B cell (primary cell): ENCODE measurements around the gene IL1R1. TPM values are rescaled to one million over a fixed set of nuclear protein-coding genes. Genes with fewer than 3 reads are reported as not detected.

Source experiments
- ATAC-seq: fragments of 200-7000 bp; cut with Tn5 transposase; one replicate; pipeline ENCODE4 v1.10.0; 2021; ENCODE audit warnings: low read depth, mild to moderate bottlenecking, moderate number of reproducible peaks, moderate library complexity
- CTCF ChIA-PET: fragments of 350-600 bp; sonication (Branson Sonifier 250); formaldehyde crosslinking; loops from one replicate; lab custom pipeline; 2021; ENCODE audit warnings: antibody characterized with exemption, inconsistent platforms; lab: Charles Lee
- POLR2A ChIA-PET: fragments of 350-600 bp; sonication (Branson Sonifier 250); formaldehyde crosslinking; loops from one replicate; lab custom pipeline; 2021; ENCODE audit warnings: antibody characterized with exemption; lab: Charles Lee
- DNase-seq: peaks from one replicate; pipeline ENCODE4 v3.0.0; 2013
- H2AFZ ChIP-seq: 2 replicates; pipeline ENCODE4 v1.6.1; 2012; ENCODE audit warnings: mild to moderate bottlenecking, low read depth, low read length; ENCODE audit not compliant: insufficient read depth, poor library complexity, severe bottlenecking
- H3K27ac ChIP-seq, 2 donors: 1 replicate in 1 of 2; 2 replicates in 1 of 2; pipeline ENCODE4 v1.5.1; 2012 to 2013; ENCODE audit warnings: low read length in 2 of 2, mild to moderate bottlenecking in 2 of 2, moderate library complexity in 1 of 2
- H3K27me3 ChIP-seq, 4 experiments: fragments of 200-600 bp in 1 of 4; sonication (generic) in 1 of 4; replicated peaks in 1 of 4; 1 replicate in 2 of 4; 2 replicates in 2 of 4; pipeline versions ENCODE4 v1.6.1 to v1.7.0; 2013 to 2016; ENCODE audit warnings: low read length in 3 of 4, mild to moderate bottlenecking in 2 of 4, mixed read lengths in 1 of 4, moderate library complexity in 1 of 4; ENCODE audit not compliant: insufficient read depth in 4 of 4, control insufficient read depth in 3 of 4; ENCODE audit errors: control extremely low read depth in 1 of 4
- H3K36me3 ChIP-seq, 2 experiments: replicated peaks in 1 of 2; 1 replicate in 1 of 2; 2 replicates in 1 of 2; pipeline versions ENCODE4 v1.6.1 to v1.7.1; 2013; ENCODE audit warnings: low read length in 1 of 2; ENCODE audit not compliant: insufficient read depth in 2 of 2, control insufficient read depth in 1 of 2; ENCODE audit errors: control extremely low read depth in 1 of 2, extremely low read depth in 1 of 2
- H3K4me1 ChIP-seq, 2 donors: fragments of 200-600 bp in 1 of 2; sonication (generic) in 1 of 2; 1 replicate in 1 of 2; 2 replicates in 1 of 2; pipeline versions ENCODE4 v1.5.1 to v1.6.1; 2013 to 2017; ENCODE audit warnings: low read length in 2 of 2; ENCODE audit not compliant: control insufficient read depth in 2 of 2, insufficient read depth in 2 of 2
- H3K4me2 ChIP-seq: replicated peaks from 2 replicates; pipeline ENCODE3; 2012; ENCODE audit warnings: mild to moderate bottlenecking, low read depth, low read length; ENCODE audit not compliant: poor library complexity, severe bottlenecking
- H3K4me3 ChIP-seq, 5 experiments: fragments of 200-600 bp in 1 of 5; sonication (generic) in 1 of 5; 1 replicate in 3 of 5; 2 replicates in 2 of 5; pipeline versions ENCODE4 v1.5.1 to v1.7.0; 2011 to 2016; ENCODE audit warnings: low read length in 4 of 5, mild to moderate bottlenecking in 4 of 5, low read depth in 2 of 5, control low read depth in 1 of 5, moderate library complexity in 1 of 5; ENCODE audit not compliant: insufficient read depth in 1 of 5; ENCODE audit errors: control extremely low read depth in 1 of 5, extremely low read depth in 1 of 5
- H3K79me2 ChIP-seq: fragments of 200-600 bp; sonication (generic); one replicate; pipeline ENCODE4 v1.6.0; 2016; ENCODE audit warnings: low read length; ENCODE audit not compliant: control insufficient read depth, insufficient read depth
- H3K9ac ChIP-seq: fragments of 200-600 bp; sonication (generic); 2 replicates; pipeline ENCODE4 v1.6.1; 2017; ENCODE audit warnings: mild to moderate bottlenecking, low read length, moderate library complexity
- H3K9me3 ChIP-seq, 3 donors: one replicate each; pipeline versions ENCODE4 v1.6.1 to v1.7.1; 2013; ENCODE audit warnings: low read length in 2 of 3; ENCODE audit not compliant: control insufficient read depth in 2 of 3, insufficient read depth in 1 of 3; ENCODE audit errors: control extremely low read depth in 1 of 3
- H4K20me1 ChIP-seq: 2 replicates; pipeline ENCODE4 v1.6.0; 2012; ENCODE audit warnings: mild to moderate bottlenecking, low read length; ENCODE audit not compliant: insufficient read depth, control insufficient read depth, poor library complexity, severe bottlenecking
- H3K27ac Mint-ChIP-seq: one replicate; pipeline ENCODE4 v1.8.0; 2021; ENCODE audit warnings: mixed read lengths
- H3K27me3 Mint-ChIP-seq: one replicate; pipeline ENCODE4 v1.8.0; 2021; ENCODE audit warnings: mixed read lengths
- H3K4me1 Mint-ChIP-seq: one replicate; pipeline ENCODE4 v1.8.0; 2021; ENCODE audit warnings: mixed read lengths
- H3K4me3 Mint-ChIP-seq: one replicate; pipeline ENCODE4 v1.8.0; 2021; ENCODE audit warnings: mixed read lengths
- H3K9me3 Mint-ChIP-seq: one replicate; pipeline ENCODE4 v1.8.0; 2022; ENCODE audit warnings: mixed read lengths; ENCODE audit not compliant: insufficient read depth
- EZH2 ChIP-seq: IDR thresholded peaks from 2 replicates; pipeline ENCODE4 v1.6.1; 2012; ENCODE audit warnings: borderline replicate concordance, low read depth, mild to moderate bottlenecking, moderate library complexity, low read length; ENCODE audit not compliant: insufficient read depth, poor library complexity, severe bottlenecking
- WGBS: methylation state at CpG from one replicate; pipeline ENCODE4 v1.1.5; 2013; ENCODE audit warnings: missing lambda C conversion rate; ENCODE audit not compliant: insufficient coverage; 5-methylcytosine and 5-hydroxymethylcytosine counted together
- intact Hi-C: fragments of 100-400 bp; cut with micrococcal nuclease; formaldehyde crosslinking; loops from one replicate; pipeline ENCODE4 v1.10.0; 2022
- polyA plus RNA-seq: library from polyadenylated mRNA; depleted of rRNA; stranded (reverse); fragments of >200 nt; gene quantifications from 2 replicates; pipeline ENCODE4 v1.2.3, GENCODE V29; 2012
- total RNA-seq, 2 donors: library from RNA; stranded (reverse); fragments of 120-200 nt in 1 of 2; gene quantifications; 1 replicate in 1 of 2; 2 replicates in 1 of 2; pipeline versions ENCODE4 v1.2.3 to v1.2.4, GENCODE V29; 2013 to 2022
- TF ChIP-seq, protein P1 (sequence below): fragments of 200-600 bp; IDR thresholded peaks from one replicate; pipeline ENCODE4 v1.8.0; 2022; ENCODE audit warnings: antibody characterized with exemption, mild to moderate bottlenecking

Gene IL1R1
- total and polyA plus RNA-seq, 2 donors (not counting 1 experiment from before 2014, with no cell fraction given): not detected

GRCh38 chr2:102179788-102180686, 37.5 kb downstream of the IL1R1 start:
- Mint-ChIP-seq H3K4me1 (no peaks in the 10 kb centered on the region), H3K9me3 (no peaks in the 10 kb centered on the region), H3K4me3 (no peak overlapping the region), H3K27ac (no peak overlapping the region), H3K27me3 (peaks cover 32% of the 10 kb centered on the region)
- WGBS: no CpG with 5 or more reads among the region's 2 CpGs
- Histone ChIP-seq H3K36me3 (no peaks in the 10 kb centered on the region), H2AFZ (no peak overlapping the region), H3K4me3 (no peak overlapping the region), H3K27ac (no peak overlapping the region), H3K4me1 (no peaks in the 10 kb centered on the region), H3K27me3 (peaks cover 0 to 15% (median 9%) of the 10 kb centered on the region in 4 experiments), H3K9me3 (no peaks in the 10 kb centered on the region), H3K4me2 (no peak overlapping the region), H3K79me2 (no peaks in the 10 kb centered on the region), H3K9ac (no peak overlapping the region), H4K20me1 (no peaks in the 10 kb centered on the region)
- ChIA-PET CTCF (no interaction called here), POLR2A (no interaction called here)
- DNase-seq (no peak), ATAC-seq (no peak)
- intact Hi-C loops: no loop called here
- TF ChIP-seq EZH2: no peak
- TF ChIP-seq, protein P1, sequence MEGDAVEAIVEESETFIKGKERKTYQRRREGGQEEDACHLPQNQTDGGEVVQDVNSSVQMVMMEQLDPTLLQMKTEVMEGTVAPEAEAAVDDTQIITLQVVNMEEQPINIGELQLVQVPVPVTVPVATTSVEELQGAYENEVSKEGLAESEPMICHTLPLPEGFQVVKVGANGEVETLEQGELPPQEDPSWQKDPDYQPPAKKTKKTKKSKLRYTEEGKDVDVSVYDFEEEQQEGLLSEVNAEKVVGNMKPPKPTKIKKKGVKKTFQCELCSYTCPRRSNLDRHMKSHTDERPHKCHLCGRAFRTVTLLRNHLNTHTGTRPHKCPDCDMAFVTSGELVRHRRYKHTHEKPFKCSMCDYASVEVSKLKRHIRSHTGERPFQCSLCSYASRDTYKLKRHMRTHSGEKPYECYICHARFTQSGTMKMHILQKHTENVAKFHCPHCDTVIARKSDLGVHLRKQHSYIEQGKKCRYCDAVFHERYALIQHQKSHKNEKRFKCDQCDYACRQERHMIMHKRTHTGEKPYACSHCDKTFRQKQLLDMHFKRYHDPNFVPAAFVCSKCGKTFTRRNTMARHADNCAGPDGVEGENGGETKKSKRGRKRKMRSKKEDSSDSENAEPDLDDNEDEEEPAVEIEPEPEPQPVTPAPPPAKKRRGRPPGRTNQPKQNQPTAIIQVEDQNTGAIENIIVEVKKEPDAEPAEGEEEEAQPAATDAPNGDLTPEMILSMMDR: no peak

GRCh38 chr2:102180687-102180999, 38.1 kb downstream of the IL1R1 start:
- H3K4me2 ChIP-seq: no peak overlapping the region
- H3K79me2 ChIP-seq: no peaks in the 10 kb centered on the region
- no peak overlapping the region for H2AFZ ChIP-seq
- H3K4me3 Mint-ChIP-seq: no peak overlapping the region
- intact Hi-C loops: no loop called here
- WGBS: no CpG with 5 or more reads among the region's 1 CpG
- no peak overlapping the region for H3K9ac ChIP-seq
- ChIA-PET POLR2A (no interaction called here), CTCF (no interaction called here)
- no peaks in the 10 kb centered on the region for H3K36me3 ChIP-seq
- peaks cover 0 to 18% (median 9%) of the 10 kb centered on the region in 4 experiments for H3K27me3 ChIP-seq
- ATAC-seq (no peak), DNase-seq (no peak)
- H3K9me3 ChIP-seq: no peaks in the 10 kb centered on the region
- no peaks in the 10 kb centered on the region for H3K4me1 ChIP-seq
- H3K9me3 Mint-ChIP-seq: no peaks in the 10 kb centered on the region
- H3K4me1 Mint-ChIP-seq: no peaks in the 10 kb centered on the region
- H4K20me1 ChIP-seq: no peaks in the 10 kb centered on the region
- no peak overlapping the region for H3K27ac ChIP-seq
- no peak overlapping the region for H3K27ac Mint-ChIP-seq
- no peak for TF ChIP-seq EZH2
- TF ChIP-seq, protein P1: no peak
- H3K4me3 ChIP-seq: no peak overlapping the region
- H3K27me3 Mint-ChIP-seq: peaks cover 33% of the 10 kb centered on the region
